SHP77 (cell line): ENCODE data around the gene SAP30L.
A peak's percentile ranks its signal among the peaks of the same experiment; 100 is the strongest.

Experiments used
- DNase-seq, 2 experiments: peaks; one replicate each; lab custom pipeline; 2025; lab: John Stamatoyannopoulos, UW

SAP30L gene

GRCh38 chr5:154421868-154422267, 23.9 kb upstream of the SAP30L start:
- DNase-seq: no peak

GRCh38 chr5:154422298-154422697, 23.5 kb upstream of the SAP30L start:
- DNase-seq: no peak

- DNase-seq: no peak
Measured at GRCh38 chr5:154428208-154428607, 17.6 kb upstream of the SAP30L start.

GRCh38 chr5:154429341-154429740, 16.5 kb upstream of the SAP30L start:
- DNase-seq: no peak

- DNase-seq: no peak
Measured at GRCh38 chr5:154430466-154430865, 15.3 kb upstream of the SAP30L start.

GRCh38 chr5:154430961-154431630, 14.7 kb upstream of the SAP30L start:
- DNase-seq: no peak

GRCh38 chr5:154435226-154435625, 10.6 kb upstream of the SAP30L start:
- DNase-seq: no peak

- DNase-seq: no peak
Measured at GRCh38 chr5:154437281-154437965, 8.4 kb upstream of the SAP30L start.

GRCh38 chr5:154440540-154440939, 5.3 kb upstream of the SAP30L start:
- DNase-seq: no peak

- no peak for DNase-seq
Measured at GRCh38 chr5:154442801-154443200, 3.0 kb upstream of the SAP30L start.

GRCh38 chr5:154444556-154445421, 1.0 kb upstream of the SAP30L start:
- peak; percentile 16 to 18 for DNase-seq

- DNase-seq: peak; percentile 0 to 14
Measured at GRCh38 chr5:154446195-154447088, 645 bp downstream of the SAP30L start.

- DNase-seq: no peak
Measured at GRCh38 chr5:154447089-154447725, 1.4 kb downstream of the SAP30L start.

GRCh38 chr5:154449786-154450185, 4.0 kb downstream of the SAP30L start:
- DNase-seq: no peak

GRCh38 chr5:154451957-154452356, 6.2 kb downstream of the SAP30L start:
- DNase-seq: no peak

- no peak for DNase-seq
Measured at GRCh38 chr5:154455585-154455984, 9.8 kb downstream of the SAP30L start.

- DNase-seq: no peak
Measured at GRCh38 chr5:154456540-154456939, 10.7 kb downstream of the SAP30L start.

GRCh38 chr5:154459015-154459414, 13.2 kb downstream of the SAP30L start:
- no peak for DNase-seq

GRCh38 chr5:154460172-154460571, 14.4 kb downstream of the SAP30L start:
- no peak for DNase-seq

- DNase-seq: no peak
Measured at GRCh38 chr5:154461531-154461930, 15.7 kb downstream of the SAP30L start.

- no peak for DNase-seq
Measured at GRCh38 chr5:154464438-154464837, 18.6 kb downstream of the SAP30L start.
